ENCODE data around the gene TBL1Y. TPM values are rescaled to one million over a fixed set of nuclear protein-coding genes. Genes with fewer than 3 reads are reported as not detected.

The TBL1Y gene
- total and polyA plus RNA-seq, 8 donors: 0.08 to 1.3 (median 0.35) TPM; not detected in 4

DNA sequence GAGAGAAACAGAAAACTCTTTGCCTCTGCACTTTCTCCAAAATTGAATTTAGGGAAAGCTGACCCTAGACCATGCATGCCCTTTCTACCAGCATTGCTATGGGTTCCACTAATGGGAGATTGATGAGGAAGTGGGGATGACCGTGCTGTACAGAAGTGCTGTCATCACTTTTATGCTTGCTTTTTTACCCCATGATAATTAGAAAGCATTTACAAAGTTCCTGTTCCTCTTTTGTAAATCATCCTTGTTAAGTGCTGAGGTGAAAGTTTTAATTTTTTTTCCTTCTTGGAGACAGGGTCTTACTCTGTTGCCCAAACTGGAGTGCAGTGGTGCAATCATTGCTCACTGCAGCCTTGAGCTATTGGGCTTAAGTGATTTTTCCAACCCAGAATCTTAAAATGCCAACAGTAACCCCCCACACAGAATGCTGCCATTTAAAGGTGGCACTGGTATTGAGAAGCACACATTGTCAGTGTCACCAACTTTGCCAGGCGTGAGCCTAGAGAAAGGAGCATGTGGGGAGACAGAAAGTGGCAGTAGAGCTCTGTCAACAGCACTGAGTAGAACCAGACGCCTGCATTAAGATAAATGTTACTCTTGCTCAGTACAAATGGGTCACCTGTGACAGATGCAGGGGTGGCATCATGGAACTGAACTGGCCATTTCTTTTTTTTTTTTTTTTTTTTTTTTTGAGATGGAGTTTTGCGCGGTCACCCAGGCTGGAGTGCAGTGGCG lies 79.6 kb downstream of the TBL1Y start:
- DNase-seq: no peak
- Histone ChIP-seq H3K36me3 (no peaks in the 10 kb centered on the region), H3K27me3 (no peaks in the 10 kb centered on the region), H3K4me1 (no peaks in the 10 kb centered on the region), H3K9me3 (no peaks in the 10 kb centered on the region), H3K4me3 (no peak overlapping the region), H3K27ac (no peak overlapping the region)
- TF ChIP-seq POLR2AphosphoS5 (IDR thresholded peaks at IDR 0.05) (no peak), EP300 (IDR thresholded peaks at IDR 0.05) (no peak), POLR2A (IDR thresholded peaks at IDR 0.05) (no peak)
- TF ChIP-seq, protein P1, sequence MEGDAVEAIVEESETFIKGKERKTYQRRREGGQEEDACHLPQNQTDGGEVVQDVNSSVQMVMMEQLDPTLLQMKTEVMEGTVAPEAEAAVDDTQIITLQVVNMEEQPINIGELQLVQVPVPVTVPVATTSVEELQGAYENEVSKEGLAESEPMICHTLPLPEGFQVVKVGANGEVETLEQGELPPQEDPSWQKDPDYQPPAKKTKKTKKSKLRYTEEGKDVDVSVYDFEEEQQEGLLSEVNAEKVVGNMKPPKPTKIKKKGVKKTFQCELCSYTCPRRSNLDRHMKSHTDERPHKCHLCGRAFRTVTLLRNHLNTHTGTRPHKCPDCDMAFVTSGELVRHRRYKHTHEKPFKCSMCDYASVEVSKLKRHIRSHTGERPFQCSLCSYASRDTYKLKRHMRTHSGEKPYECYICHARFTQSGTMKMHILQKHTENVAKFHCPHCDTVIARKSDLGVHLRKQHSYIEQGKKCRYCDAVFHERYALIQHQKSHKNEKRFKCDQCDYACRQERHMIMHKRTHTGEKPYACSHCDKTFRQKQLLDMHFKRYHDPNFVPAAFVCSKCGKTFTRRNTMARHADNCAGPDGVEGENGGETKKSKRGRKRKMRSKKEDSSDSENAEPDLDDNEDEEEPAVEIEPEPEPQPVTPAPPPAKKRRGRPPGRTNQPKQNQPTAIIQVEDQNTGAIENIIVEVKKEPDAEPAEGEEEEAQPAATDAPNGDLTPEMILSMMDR (IDR thresholded peaks at IDR 0.05): no peak
- intact Hi-C loops (cut with DNase I; ENCODE audit: low total_unique reads): no loop called here
- 71 to 92% (median 71%) methylated on average over 3 to 6 of the region's 6 CpGs; no CpG with 5 or more reads in 2 of the 5 donors for WGBS, 5 donors

DNA sequence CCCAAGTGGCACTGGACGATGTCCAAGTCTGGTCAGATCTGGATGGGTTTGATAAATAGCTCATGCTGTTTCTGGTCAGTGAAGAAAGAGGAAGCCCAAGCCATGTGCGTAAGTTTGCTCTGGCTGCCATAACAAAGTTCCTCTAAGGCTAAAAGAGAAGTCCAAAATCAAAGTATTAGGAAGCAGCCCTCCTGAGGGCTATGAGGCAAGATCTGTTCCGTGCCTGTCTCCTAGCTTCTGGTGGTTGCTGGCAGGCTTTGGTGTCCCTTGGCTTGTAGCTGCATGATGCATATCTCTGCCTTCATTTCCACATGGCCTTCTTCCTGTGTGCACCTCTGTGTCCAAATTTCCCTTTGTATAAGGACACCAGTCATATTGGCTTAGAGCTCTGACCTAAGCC lies 81.5 kb downstream of the TBL1Y start:
- Histone ChIP-seq H3K4me3 (no peak overlapping the region), H3K36me3 (no peaks in the 10 kb centered on the region), H3K27ac (no peak overlapping the region), H3K9me3 (no peaks in the 10 kb centered on the region), H3K4me1 (no peaks in the 10 kb centered on the region), H3K27me3 (no peaks in the 10 kb centered on the region)
- DNase-seq: no peak
- intact Hi-C loops (cut with DNase I; ENCODE audit: low total_unique reads): no loop called here
- TF ChIP-seq POLR2AphosphoS5 (IDR thresholded peaks at IDR 0.05) (no peak), POLR2A (IDR thresholded peaks at IDR 0.05) (no peak), EP300 (IDR thresholded peaks at IDR 0.05) (no peak)
- TF ChIP-seq, protein P1 (IDR thresholded peaks at IDR 0.05): no peak
- 74 to 91% (median 76%) methylated on average over 3 of the region's 3 CpGs; no CpG with 5 or more reads in 2 of the 5 donors for WGBS, 5 donors

DNA sequence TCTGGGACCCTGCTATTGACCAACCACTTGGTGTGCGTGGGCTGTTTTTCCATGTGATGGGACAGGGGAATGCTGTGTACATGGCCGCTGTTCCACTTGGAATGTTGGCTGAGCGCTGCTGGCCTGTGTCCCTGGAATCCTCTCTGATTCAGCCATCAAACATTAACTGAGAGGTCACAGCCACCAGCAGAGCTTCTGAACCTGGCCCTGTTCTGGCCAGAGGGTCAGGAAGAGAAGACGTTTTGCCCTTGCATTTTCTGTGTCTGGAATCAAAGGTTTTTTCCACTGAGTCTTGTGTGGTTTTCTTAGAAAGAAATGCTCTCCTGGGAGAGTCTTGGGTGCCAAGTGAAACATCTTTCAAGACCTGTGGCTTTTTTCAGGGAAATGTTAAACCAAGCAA lies 85.5 kb downstream of the TBL1Y start:
- TF ChIP-seq POLR2A (IDR thresholded peaks at IDR 0.05): no peak
- TF ChIP-seq POLR2AphosphoS5 (IDR thresholded peaks at IDR 0.05): no peak
- TF ChIP-seq, protein P1 (IDR thresholded peaks at IDR 0.05): no peak
- no peak for TF ChIP-seq EP300 (IDR thresholded peaks at IDR 0.05)
- no peaks in the 10 kb centered on the region for H3K27me3 ChIP-seq
- intact Hi-C loops (cut with DNase I; ENCODE audit: low total_unique reads): no loop called here
- no peaks in the 10 kb centered on the region for H3K36me3 ChIP-seq
- no peak for DNase-seq
- no peak overlapping the region for H3K4me3 ChIP-seq
- H3K27ac ChIP-seq: no peak overlapping the region
- no peaks in the 10 kb centered on the region for H3K4me1 ChIP-seq
- WGBS, 5 donors: 20 to 45% (median 28%) methylated on average over 1 to 4 of the region's 4 CpGs; no CpG with 5 or more reads in 2 of the 5 donors
- no peaks in the 10 kb centered on the region for H3K9me3 ChIP-seq

DNA sequence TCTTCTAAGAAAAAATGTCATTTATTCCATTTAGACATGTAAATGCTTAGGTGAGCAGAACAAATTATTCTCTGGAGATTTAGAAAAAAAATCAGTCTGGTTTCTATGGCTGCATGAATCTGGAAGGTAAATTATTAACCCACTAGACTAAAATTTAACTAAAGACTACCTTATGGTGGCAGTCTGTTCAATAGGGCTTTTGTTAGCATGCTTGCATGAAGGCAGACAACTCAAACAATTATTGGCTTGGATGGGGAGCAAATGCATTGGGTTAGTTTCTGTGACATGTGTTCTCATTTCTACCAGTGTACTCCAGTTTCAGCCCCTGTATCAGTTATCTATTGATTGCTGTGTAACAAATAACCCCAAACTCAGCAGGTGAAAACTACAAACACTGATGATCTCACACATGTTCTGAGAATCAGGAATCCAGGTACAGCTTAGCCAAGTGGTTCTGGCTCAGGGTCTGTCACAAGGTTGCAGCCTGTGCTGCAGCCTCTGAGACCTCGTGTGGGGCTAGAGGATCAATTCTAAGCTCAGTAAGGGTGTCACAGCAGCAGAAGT lies 87.1 kb downstream of the TBL1Y start:
- Histone ChIP-seq H3K27ac (no peak overlapping the region), H3K4me3 (no peak overlapping the region), H3K36me3 (no peaks in the 10 kb centered on the region), H3K9me3 (no peaks in the 10 kb centered on the region), H3K27me3 (no peaks in the 10 kb centered on the region), H3K4me1 (no peaks in the 10 kb centered on the region)
- WGBS, 5 donors: 71 to 92% (median 83%) methylated on average over 1 of the region's 1 CpG; no CpG with 5 or more reads in 2 of the 5 donors
- TF ChIP-seq, protein P1 (IDR thresholded peaks at IDR 0.05): no peak
- TF ChIP-seq POLR2AphosphoS5 (IDR thresholded peaks at IDR 0.05) (no peak), POLR2A (IDR thresholded peaks at IDR 0.05) (no peak)
- intact Hi-C loops (cut with DNase I; ENCODE audit: low total_unique reads): no loop called here
- DNase-seq: no peak

Measured in stomach (tissue), 9 donors.